HL-60 (cell line): ENCODE data around the gene CCDC187.

Experiments
- DNase-seq, 2 experiments: peaks; one replicate each; pipeline ENCODE4 v3.0.0-alpha.2; 2010 to 2020; ENCODE audit warnings: low read depth in 1 of 2, low spot score in 1 of 2
- H3K27ac ChIP-seq: fragments of 250-450 bp; sonication (Bioruptor Pico); replicated peaks from 2 replicates; pipeline ENCODE4 v1.5.1; 2020; ENCODE audit warnings: mild to moderate bottlenecking, moderate library complexity
- H3K27me3 ChIP-seq: fragments of 250-450 bp; sonication (Bioruptor Pico); 2 replicates; pipeline ENCODE4 v1.5.1; 2021; ENCODE audit warnings: mild to moderate bottlenecking, moderate library complexity; ENCODE audit not compliant: insufficient read depth, poor library complexity, severe bottlenecking
- H3K4me3 ChIP-seq: replicated peaks from 2 replicates; pipeline ENCODE4 v1.5.1; 2011; ENCODE audit warnings: mild to moderate bottlenecking, control low read depth, low read length; ENCODE audit not compliant: insufficient read depth
- CTCF ChIP-seq: IDR thresholded peaks from one replicate; pipeline ENCODE4 v1.5.1; 2011; ENCODE audit warnings: low read length, control low read depth, inconsistent platforms; ENCODE audit not compliant: insufficient read depth
- GABPA ChIP-seq: IDR thresholded peaks from 2 replicates; pipeline ENCODE4 v1.6.1; 2012; ENCODE audit warnings: low read depth
- POLR2AphosphoS5 ChIP-seq: IDR thresholded peaks from 2 replicates; pipeline ENCODE4 v1.6.1; 2012; ENCODE audit warnings: low read depth
- REST ChIP-seq: IDR thresholded peaks from 2 replicates; pipeline ENCODE4 v1.6.1; 2012; ENCODE audit warnings: low read depth; ENCODE audit not compliant: insufficient replicate concordance
- SPI1 ChIP-seq: IDR thresholded peaks from 2 replicates; pipeline ENCODE4 v1.6.1; 2012; ENCODE audit warnings: low read depth, mild to moderate bottlenecking, borderline replicate concordance

Gene CCDC187

DNA sequence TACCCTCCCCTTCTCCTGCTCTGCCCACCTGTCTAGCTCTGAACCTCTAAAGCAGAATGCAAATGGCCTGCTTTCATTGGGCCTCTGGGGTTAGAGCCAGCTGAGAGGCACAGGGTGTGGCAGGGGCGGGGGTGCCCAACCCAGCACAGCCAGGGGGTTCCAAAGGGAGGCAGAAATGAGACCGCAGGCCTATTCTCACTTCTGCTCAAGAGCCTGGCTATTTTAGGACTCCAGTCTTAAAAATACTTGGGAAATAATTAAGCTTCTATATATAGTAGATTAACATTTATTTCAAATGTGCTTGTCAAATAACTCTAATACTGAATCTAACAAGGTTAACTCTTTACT, 63.9 kb downstream of the CCDC187 start:
- TF ChIP-seq GABPA, result no peak
- no peak for TF ChIP-seq CTCF
- TF ChIP-seq SPI1, result no peak
- no peak for TF ChIP-seq POLR2AphosphoS5
- H3K27me3 ChIP-seq, result no peaks in the 10 kb centered on the region
- H3K4me3 ChIP-seq, result no peak overlapping the region
- no peak overlapping the region for H3K27ac ChIP-seq
- DNase-seq, result no peak

GRCh38 chr9:136239135-136239982, 64.5 kb downstream of the CCDC187 start:
- no peak overlapping the region for H3K4me3 ChIP-seq
- no peak for TF ChIP-seq CTCF
- no peak for TF ChIP-seq GABPA
- TF ChIP-seq SPI1, result peak; percentile 24; the same call in 1 of the 2 replicates
- no peak for TF ChIP-seq POLR2AphosphoS5
- no peak for TF ChIP-seq REST

GRCh38 chr9:136238342-136238732, 65.6 kb downstream of the CCDC187 start:
- Histone ChIP-seq H3K27ac (no peak overlapping the region; the same call in 1 of the 2 replicates), H3K27me3 (no peaks in the 10 kb centered on the region), H3K4me3 (no peak overlapping the region)
- peak; percentile 66; the same call in 1 of the 2 replicates for TF ChIP-seq SPI1
- TF ChIP-seq GABPA, result no peak
- 0 out of 2 replicates have a peak, but pooled peaks have one; percentile 5 for TF ChIP-seq POLR2AphosphoS5
- no peak for TF ChIP-seq CTCF
- no peak for DNase-seq

More at GRCh38 chr9:136239135-136239982, 64.5 kb downstream of the CCDC187 start:
- no peak for DNase-seq
- Histone ChIP-seq H3K27ac (no peak overlapping the region; the same call in 1 of the 2 replicates), H3K27me3 (no peaks in the 10 kb centered on the region)

DNA sequence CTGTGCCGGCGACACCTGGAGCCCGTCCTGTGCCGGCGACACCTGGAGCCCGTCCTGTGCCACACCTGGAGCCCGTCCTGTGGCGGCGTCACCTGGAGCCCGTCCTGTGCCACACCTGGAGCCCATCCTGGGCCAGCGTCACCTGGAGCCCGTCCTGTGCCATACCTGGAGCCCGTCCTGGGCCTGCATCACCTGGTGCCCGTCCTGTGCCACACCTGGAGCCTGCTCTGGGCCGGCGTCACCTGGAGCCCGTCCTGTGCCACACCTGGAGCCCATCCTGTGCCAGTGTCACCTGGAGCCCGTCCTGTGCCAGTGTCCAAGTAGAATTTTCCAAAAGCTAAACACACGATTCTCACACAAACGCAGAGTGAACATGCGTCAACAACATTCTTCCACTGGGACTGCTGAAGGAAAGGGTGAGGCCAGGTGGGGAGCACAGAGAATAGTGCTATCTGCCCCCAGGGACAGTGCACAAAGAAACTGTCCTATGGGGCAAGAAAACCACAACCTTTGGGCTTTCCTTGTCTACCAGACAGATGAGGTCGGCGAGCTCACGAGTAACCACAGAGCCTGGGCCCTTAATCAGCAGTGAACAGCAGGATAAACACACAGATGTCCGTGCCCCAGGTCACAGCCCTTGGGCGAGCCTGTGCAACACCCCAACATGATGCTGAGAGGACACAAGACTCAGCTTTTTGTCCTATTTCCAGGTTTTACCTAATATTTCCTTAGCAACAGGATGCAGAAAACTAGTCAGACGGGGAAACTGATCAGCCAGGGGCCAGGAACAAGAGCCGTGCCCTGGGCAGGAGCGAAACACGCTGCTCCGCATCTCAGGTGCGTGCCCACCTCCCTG, 66.2 kb downstream of the CCDC187 start:
- no peak overlapping the region for H3K4me3 ChIP-seq
- DNase-seq, result peak in 1 of 2 experiments; percentile 48
- no peak overlapping the region for H3K27ac ChIP-seq
- TF ChIP-seq CTCF (no peak), REST (no peak), POLR2AphosphoS5 (no peak)
- no peaks in the 10 kb centered on the region for H3K27me3 ChIP-seq
